AG04449 (cell line): ENCODE results near the gene CLNK.
A peak's percentile ranks its signal among the peaks of the same experiment; 100 is the strongest.

Experiments
- CTCF ChIA-PET: fragments of 350-600 bp; formaldehyde crosslinking; extraction: SDS; loops from one replicate; lab custom pipeline; 2021; ENCODE audit warnings: antibody characterized with exemption; lab: Yijun Ruan, JAX
- POLR2A ChIA-PET: fragments of 400-600, 350-600 bp; formaldehyde crosslinking; extraction: SDS; loops from one replicate; lab custom pipeline; 2020; ENCODE audit warnings: antibody characterized with exemption, inconsistent platforms; lab: Yijun Ruan, JAX
- DNase-seq: peaks from one replicate; pipeline ENCODE4 v3.0.0-alpha.2; 2010; ENCODE audit warnings: low read depth, low spot score
- H3K4me3 ChIP-seq: 2 replicates; pipeline ENCODE4 v1.5.1; 2011; ENCODE audit warnings: low read depth, mild to moderate bottlenecking, control low read depth, low read length
- TF ChIP-seq, protein P1 (sequence below): IDR thresholded peaks from one replicate; pipeline ENCODE4 v1.5.1; 2011; ENCODE audit warnings: mild to moderate bottlenecking, moderate library complexity, low read length, control low read depth, inconsistent platforms; ENCODE audit not compliant: insufficient read depth; ENCODE audit errors: missing control alignments

CLNK gene

DNA sequence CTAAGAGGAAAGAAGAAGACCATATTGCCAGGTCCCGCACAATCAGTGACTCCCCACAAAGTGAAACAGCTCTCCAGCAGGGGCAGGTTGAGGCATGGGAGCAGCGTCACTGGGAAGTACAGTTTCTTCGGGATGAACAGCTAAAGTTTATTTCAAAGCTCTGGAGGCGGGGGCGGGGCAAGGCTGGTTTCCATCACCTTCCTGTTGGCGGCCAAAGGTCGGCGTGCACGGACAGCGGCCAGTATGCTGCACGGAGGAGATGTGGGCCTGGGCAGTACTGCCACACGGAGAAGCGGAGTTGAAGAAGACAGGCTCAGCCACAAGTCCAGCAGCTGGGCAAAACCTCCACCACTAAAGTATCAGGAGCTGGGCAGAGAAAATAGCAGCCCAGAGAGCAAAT, 226.4 kb downstream of the CLNK start:
- TF ChIP-seq, protein P1, sequence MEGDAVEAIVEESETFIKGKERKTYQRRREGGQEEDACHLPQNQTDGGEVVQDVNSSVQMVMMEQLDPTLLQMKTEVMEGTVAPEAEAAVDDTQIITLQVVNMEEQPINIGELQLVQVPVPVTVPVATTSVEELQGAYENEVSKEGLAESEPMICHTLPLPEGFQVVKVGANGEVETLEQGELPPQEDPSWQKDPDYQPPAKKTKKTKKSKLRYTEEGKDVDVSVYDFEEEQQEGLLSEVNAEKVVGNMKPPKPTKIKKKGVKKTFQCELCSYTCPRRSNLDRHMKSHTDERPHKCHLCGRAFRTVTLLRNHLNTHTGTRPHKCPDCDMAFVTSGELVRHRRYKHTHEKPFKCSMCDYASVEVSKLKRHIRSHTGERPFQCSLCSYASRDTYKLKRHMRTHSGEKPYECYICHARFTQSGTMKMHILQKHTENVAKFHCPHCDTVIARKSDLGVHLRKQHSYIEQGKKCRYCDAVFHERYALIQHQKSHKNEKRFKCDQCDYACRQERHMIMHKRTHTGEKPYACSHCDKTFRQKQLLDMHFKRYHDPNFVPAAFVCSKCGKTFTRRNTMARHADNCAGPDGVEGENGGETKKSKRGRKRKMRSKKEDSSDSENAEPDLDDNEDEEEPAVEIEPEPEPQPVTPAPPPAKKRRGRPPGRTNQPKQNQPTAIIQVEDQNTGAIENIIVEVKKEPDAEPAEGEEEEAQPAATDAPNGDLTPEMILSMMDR = no peak
- ChIA-PET CTCF (interaction anchor here (1.1 to 2.1 kb wide), 2 partner anchors 10 to 15 kb away, joined by 4 to 8 read pairs; no protein-coding TSS in a partner anchor), POLR2A (no interaction called here)
- H3K4me3 ChIP-seq = no peak overlapping the region; the same call in 1 of the 2 replicates
- no peak for DNase-seq

DNA sequence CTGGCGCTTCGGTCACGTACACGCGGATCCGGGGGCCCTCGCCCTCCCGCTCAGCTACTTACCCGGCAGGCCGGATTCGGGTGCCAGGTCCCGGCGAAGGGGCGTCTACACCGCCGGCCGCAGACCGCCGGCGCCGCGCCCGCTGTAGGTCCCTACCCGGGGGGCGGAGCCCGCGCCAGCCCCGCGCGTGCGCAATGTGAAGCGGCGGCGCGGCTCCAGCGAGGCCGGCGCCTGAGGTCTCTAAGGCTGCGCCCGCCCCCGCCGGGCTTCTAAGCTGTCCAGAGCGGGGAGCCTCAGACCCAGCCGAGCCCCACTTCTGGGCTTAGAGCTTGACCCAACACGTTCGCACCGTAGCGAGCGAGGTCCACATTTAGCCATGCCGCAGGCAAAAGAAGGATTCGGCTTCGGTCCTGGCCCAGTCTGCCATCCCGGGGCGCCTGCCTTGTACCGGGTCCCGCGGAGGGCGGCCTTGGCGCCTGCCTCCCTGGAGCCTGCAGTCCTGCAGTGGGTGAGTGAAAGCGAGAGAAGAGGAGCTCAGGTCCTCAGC, 227.2 kb downstream of the CLNK start, which contains the start of gene ZNF518B:
Gene ZNF518B (minus strand): TSS at position 172 of the 547 bp plus-strand sequence. CDS start 11,098 bp downstream, outside the sequence.
- TF ChIP-seq, protein P1 = no peak
- CTCF ChIA-PET = interaction anchor here (0.7 to 2.1 kb wide), 3 partner anchors 9 to 292 kb away, joined by 3 to 8 read pairs (median 4); no protein-coding TSS in a partner anchor
- H3K4me3 ChIP-seq = peak within 1 kb of the TSS; percentile 74
- POLR2A ChIA-PET = interaction anchor here (1.6 kb wide), 1 partner anchor 340 kb away, joined by 7 read pairs; the partner anchor contains the start of gene WDR1
- DNase-seq = no peak

DNA sequence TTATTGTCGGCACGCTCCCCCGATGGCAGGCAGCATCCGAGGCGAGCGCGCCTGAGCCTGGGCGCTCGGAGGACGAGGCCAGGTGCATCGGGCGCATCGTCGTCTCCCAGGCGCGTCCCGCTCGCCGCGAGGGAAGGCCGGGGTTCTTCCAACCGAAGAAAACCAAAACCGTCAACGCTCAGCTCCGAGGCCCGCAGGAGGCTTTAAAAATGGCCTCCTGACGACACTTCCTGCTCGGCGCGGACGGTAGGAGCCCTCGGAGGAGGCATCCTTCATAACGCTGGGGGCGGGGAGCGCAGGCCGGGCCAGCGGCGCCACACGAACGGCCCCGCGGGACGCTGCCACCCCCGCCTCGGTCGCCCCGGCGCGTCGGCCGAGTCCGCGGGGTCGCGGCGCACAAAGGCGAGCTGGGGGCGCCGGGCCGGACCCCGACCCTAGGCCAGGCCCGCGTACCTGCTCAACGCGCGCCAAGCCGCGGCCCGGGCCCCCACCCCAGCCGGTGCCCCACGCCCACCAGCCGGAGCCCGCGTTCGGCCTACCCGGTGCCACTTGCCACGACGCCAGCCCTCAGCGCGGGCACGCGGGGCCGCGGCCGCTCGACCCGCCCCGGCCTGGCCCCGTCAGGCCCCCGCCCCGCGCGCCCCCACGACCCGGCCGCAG, 227.8 kb downstream of the CLNK start:
- H3K4me3 ChIP-seq = peak overlapping the region; percentile 74
- no peak for DNase-seq
- TF ChIP-seq, protein P1 = no peak
- CTCF ChIA-PET = interaction anchor here (1.1 to 2.1 kb wide), 2 partner anchors 8 to 17 kb away, joined by 4 to 8 read pairs; no protein-coding TSS in a partner anchor
- POLR2A ChIA-PET = interaction anchor here (1.6 kb wide), 1 partner anchor 339 kb away, joined by 7 read pairs; the partner anchor contains the start of gene WDR1

GRCh38 chr4:10456260-10456594, 228.3 kb downstream of the CLNK start:
- DNase-seq = no peak

DNA sequence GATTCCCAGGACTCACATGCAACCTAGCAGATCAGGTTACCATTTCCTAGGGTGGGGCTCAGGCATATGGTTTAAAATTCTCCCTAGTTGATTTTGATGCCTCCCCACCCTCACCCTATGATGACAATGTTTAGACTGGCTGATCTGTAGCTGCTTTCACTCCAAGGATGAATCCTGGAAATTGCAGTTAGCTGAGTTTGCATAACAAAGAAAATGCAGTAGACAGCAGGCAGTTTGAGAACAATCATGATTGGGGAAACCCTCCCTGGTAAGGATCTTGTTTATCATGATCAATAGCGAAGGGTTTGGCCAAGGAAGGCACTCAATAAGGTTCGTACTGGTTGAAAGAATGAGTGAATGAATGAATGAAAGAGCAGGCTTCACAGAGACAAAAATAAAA, 229.4 kb downstream of the CLNK start:
- no peak for DNase-seq
- ChIA-PET POLR2A (no interaction called here), CTCF (no interaction called here)
- no peak overlapping the region for H3K4me3 ChIP-seq
- TF ChIP-seq, protein P1 = no peak

More at GRCh38 chr4:10456260-10456594, 228.3 kb downstream of the CLNK start:
- CTCF ChIA-PET = no interaction called here
- POLR2A ChIA-PET = interaction anchor here (1.6 kb wide), 1 partner anchor 339 kb away, joined by 7 read pairs; the partner anchor contains the start of gene WDR1
- peak overlapping the region; percentile 74 for H3K4me3 ChIP-seq
- TF ChIP-seq, protein P1 = no peak

GRCh38 chr4:10454726-10455125, 229.8 kb downstream of the CLNK start:
- no peak for DNase-seq
- CTCF ChIA-PET = no interaction called here
- TF ChIP-seq, protein P1 = no peak
- POLR2A ChIA-PET = no interaction called here
- no peak overlapping the region for H3K4me3 ChIP-seq
